ENCODE data around the gene RHOV. TPM values are rescaled to one million over a fixed set of nuclear protein-coding genes. Genes with fewer than 3 reads are reported as not detected.

RHOV gene
- total and polyA plus RNA-seq, 8 donors, result 1.2 to 87.8 (median 1.7) TPM; not detected in 1

DNA sequence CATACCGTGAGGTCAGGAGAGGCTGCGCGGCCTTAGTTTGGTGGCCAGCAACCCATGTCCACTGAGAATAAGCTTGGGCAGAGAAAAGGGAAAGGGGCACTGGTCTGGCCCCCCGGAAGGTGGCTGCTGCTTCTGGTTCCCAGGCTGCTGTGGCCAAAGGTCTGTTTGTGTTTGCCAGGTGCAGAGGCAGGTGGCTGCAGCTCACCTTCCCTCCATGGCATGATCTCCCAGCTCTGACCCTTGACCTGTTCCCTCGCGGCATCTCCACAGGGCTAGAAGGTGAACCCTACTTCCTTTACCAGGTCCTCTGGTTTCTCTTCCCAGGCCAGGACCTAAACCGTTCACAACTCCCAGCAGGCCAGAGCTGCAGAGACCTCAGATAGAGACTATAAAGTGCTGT lies 34.1 kb upstream of the RHOV start:
- peak overlapping the region; percentile 88 to 97 (median 91) for H3K27ac ChIP-seq
- 61 to 77% (median 67%) methylated on average over 6 to 7 of the region's 7 CpGs for WGBS, 5 donors
- no peak overlapping the region for H3K4me3 ChIP-seq
- peak in 1 of 2 donors; percentile 11 for DNase-seq
- no peak for TF ChIP-seq POLR2A (IDR thresholded peaks at IDR 0.05)
- no peak for TF ChIP-seq POLR2AphosphoS5 (IDR thresholded peaks at IDR 0.05)
- TF ChIP-seq, protein P1, sequence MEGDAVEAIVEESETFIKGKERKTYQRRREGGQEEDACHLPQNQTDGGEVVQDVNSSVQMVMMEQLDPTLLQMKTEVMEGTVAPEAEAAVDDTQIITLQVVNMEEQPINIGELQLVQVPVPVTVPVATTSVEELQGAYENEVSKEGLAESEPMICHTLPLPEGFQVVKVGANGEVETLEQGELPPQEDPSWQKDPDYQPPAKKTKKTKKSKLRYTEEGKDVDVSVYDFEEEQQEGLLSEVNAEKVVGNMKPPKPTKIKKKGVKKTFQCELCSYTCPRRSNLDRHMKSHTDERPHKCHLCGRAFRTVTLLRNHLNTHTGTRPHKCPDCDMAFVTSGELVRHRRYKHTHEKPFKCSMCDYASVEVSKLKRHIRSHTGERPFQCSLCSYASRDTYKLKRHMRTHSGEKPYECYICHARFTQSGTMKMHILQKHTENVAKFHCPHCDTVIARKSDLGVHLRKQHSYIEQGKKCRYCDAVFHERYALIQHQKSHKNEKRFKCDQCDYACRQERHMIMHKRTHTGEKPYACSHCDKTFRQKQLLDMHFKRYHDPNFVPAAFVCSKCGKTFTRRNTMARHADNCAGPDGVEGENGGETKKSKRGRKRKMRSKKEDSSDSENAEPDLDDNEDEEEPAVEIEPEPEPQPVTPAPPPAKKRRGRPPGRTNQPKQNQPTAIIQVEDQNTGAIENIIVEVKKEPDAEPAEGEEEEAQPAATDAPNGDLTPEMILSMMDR (IDR thresholded peaks at IDR 0.05), result no peak
- no peak for TF ChIP-seq EP300 (IDR thresholded peaks at IDR 0.05)
- intact Hi-C loops (cut with DNase I; ENCODE audit: low total_unique reads), result loop anchor here (5.0 kb wide), 1 partner anchor 114 kb away; no protein-coding TSS in a partner anchor
- no peaks in the 10 kb centered on the region for H3K9me3 ChIP-seq
- peaks cover 25 to 80% (median 52%) of the 10 kb centered on the region in 4 donors for H3K4me1 ChIP-seq
- H3K27me3 ChIP-seq, result no peaks in the 10 kb centered on the region
- peaks cover 7 to 16% (median 11%) of the 10 kb centered on the region in 4 donors for H3K36me3 ChIP-seq

DNA sequence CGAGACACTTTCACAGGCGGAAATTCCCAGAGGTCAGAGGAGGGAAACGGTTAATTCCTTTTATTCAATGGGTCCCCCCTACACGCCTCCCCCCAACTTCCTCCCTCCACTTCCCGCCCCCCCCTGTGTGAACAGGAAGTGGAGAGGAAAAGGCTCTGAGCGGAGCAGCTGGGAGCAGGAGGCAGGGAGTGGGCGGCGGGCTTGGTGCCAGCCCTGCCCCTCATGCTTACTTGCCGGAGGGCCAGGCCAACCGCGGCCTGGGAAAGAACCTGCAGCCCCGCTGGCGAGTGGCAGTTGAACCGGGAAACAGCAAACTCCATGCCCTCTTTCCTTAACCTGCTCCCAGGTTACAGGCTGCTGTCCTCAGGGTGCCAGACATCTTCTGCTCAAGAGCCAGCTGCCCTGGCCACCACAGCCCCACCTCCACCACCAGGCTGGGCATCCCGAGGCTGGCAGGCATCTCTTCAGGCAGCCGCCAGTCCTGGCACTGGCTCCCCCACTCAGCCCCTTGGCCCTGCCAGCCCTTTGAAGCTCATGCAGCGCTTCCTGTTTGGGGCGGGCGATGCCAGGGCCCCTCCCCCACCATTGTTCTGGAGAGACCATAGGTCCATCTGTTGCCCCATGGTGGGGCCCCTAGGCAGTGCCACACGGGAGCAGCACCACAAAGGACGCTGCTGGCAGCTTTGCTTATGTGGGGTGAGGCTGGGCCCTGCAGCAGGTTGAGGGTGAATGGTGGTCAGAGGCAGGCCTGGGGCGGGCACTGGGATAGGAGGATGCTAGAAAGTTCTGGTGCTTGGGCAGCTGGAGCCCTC lies 33.2 kb upstream of the RHOV start:
- peak; percentile 74 to 89 for DNase-seq
- H3K4me3 ChIP-seq, result peak overlapping the region; percentile 36 to 52 (median 40)
- H3K9me3 ChIP-seq, result no peaks in the 10 kb centered on the region
- H3K36me3 ChIP-seq, result peaks cover 16 to 25% (median 20%) of the 10 kb centered on the region in 4 donors
- peaks cover 25 to 89% (median 54%) of the 10 kb centered on the region in 4 donors for H3K4me1 ChIP-seq
- intact Hi-C loops (cut with DNase I; ENCODE audit: low total_unique reads), result loop anchor here (5.0 kb wide), 1 partner anchor 115 kb away; no protein-coding TSS in a partner anchor
- no peaks in the 10 kb centered on the region for H3K27me3 ChIP-seq
- WGBS, 5 donors, result 11 to 18% (median 15%) methylated on average over 17 to 22 of the region's 22 CpGs
- peak overlapping the region; percentile 88 to 97 (median 91) for H3K27ac ChIP-seq
- TF ChIP-seq POLR2AphosphoS5 (IDR thresholded peaks at IDR 0.05), result peak in 1 of 3 donors; percentile 5
- no peak for TF ChIP-seq EP300 (IDR thresholded peaks at IDR 0.05)
- TF ChIP-seq, protein P1 (IDR thresholded peaks at IDR 0.05), result no peak
- TF ChIP-seq POLR2A (IDR thresholded peaks at IDR 0.05), result no peak

DNA sequence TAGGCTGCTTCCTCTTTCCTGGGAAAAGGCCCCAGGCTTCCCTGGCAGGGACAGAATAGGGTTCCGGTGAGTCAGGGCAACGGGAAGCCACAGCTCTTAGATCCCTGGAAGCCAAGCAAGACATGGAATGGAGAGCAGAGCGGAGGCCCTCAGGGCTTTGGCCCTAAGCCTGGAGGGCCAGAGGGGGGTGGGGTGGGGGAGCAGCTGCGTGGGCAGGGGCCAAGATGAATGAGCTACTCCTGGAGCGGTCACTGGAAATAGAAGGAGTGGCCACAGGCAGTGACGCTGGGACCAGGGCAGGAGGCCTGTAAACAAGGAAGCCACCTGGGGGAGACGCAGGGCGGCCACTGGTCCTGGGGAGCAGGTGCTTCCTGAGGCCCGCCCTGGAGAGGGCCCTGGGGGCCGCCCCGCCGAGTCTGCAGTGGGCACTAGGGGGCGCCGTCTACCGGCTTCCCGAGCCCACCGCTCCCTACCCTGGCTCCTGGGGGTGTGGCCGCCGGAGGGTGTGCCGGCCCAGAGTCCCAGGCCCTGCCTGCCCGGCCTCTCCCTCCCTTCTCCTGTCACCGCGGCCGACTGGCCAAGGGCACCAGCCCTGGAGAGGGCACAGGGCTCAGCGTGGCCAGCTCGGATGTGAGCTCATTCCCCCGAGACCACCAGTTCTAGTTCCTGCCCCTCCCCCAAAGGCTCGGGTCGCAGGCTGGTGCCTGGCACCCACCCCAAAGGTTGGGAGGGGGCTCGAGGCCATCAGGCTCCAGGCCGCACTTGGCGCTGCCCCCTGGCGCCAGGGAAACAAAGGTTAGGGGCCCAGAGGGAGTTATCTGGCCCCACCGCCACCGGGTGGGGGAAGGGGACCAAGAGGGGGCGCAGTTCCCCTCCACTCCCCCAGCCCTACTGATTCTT lies 32.3 kb upstream of the RHOV start:
- intact Hi-C loops (cut with DNase I; ENCODE audit: low total_unique reads), result loop anchor here (5.0 kb wide), 1 partner anchor 116 kb away; no protein-coding TSS in a partner anchor
- WGBS, 5 donors, result 2 to 4% (median 3%) methylated on average over 16 to 36 of the region's 36 CpGs
- H3K27me3 ChIP-seq, result no peaks in the 10 kb centered on the region
- DNase-seq, result peak; percentile 96
- H3K4me1 ChIP-seq, result peaks cover 25 to 89% (median 61%) of the 10 kb centered on the region in 4 donors
- H3K4me3 ChIP-seq, result peak overlapping the region; percentile 36 to 52 (median 40)
- no peaks in the 10 kb centered on the region for H3K9me3 ChIP-seq
- peak overlapping the region; percentile 88 to 97 (median 91) for H3K27ac ChIP-seq
- peaks cover 23 to 34% (median 28%) of the 10 kb centered on the region in 4 donors for H3K36me3 ChIP-seq
- TF ChIP-seq POLR2AphosphoS5 (IDR thresholded peaks at IDR 0.05) (peak; percentile 19 to 71 (median 61)), POLR2A (IDR thresholded peaks at IDR 0.05) (no peak), EP300 (IDR thresholded peaks at IDR 0.05) (no peak)
- TF ChIP-seq, protein P1 (IDR thresholded peaks at IDR 0.05), result peak in 6 of 7 experiments; percentile 10 to 91 (median 77)

Data from stomach (tissue), 9 donors.